HG02885 (cell line): Measurements from ENCODE around the gene TAF1L.
"Not testable (repeated sequence)": the region's sequence is repeated elsewhere in the genome, so short reads cannot be mapped to it uniquely, and the experiment has no call there.

Source experiments
- ATAC-seq: cut with Tn5 transposase; IDR thresholded peaks from one replicate; pipeline ENCODE4 v1.9.1; 2021; ENCODE audit warnings: mild to moderate bottlenecking; ENCODE audit not compliant: unreplicated experiment, poor library complexity

The TAF1L gene

GRCh38 chr9:32635362-32635761 is at the start of gene TAF1L:
Gene TAF1L (minus strand): TSS chr9:32635669. CDS start chr9:32635579, 90 bp downstream.
- ATAC-seq: no peak

- no peak for ATAC-seq
Observed at GRCh38 chr9:32681751-32682150, 46.3 kb upstream of the TAF1L start.

GRCh38 chr9:32677931-32678330 is 42.5 kb upstream of the TAF1L start:
- ATAC-seq: no peak

GRCh38 chr9:32672469-32672868 is 37.0 kb upstream of the TAF1L start:
- no peak for ATAC-seq

GRCh38 chr9:32671333-32671732 is 35.9 kb upstream of the TAF1L start:
- ATAC-seq: no peak

GRCh38 chr9:32665101-32665500 is 29.6 kb upstream of the TAF1L start:
- ATAC-seq: no peak

- no peak for ATAC-seq
Observed at GRCh38 chr9:32663741-32664140, 28.3 kb upstream of the TAF1L start.

- ATAC-seq: no peak
Observed at GRCh38 chr9:32647671-32648070, 12.2 kb upstream of the TAF1L start.

GRCh38 chr9:32644698-32645097 is 9.2 kb upstream of the TAF1L start:
- ATAC-seq: no peak

- not testable (repeated sequence) for ATAC-seq
Observed at GRCh38 chr9:32633151-32633550, 2.3 kb downstream of the TAF1L start.

- ATAC-seq: no peak
Observed at GRCh38 chr9:32631991-32632390, 3.5 kb downstream of the TAF1L start.

- ATAC-seq: no peak
Observed at GRCh38 chr9:32627394-32627954, 8.0 kb downstream of the TAF1L start.

GRCh38 chr9:32625320-32625719 is 10.1 kb downstream of the TAF1L start:
- ATAC-seq: no peak

GRCh38 chr9:32622948-32623347 is 12.5 kb downstream of the TAF1L start:
- no peak for ATAC-seq

GRCh38 chr9:32618261-32618660 is 17.2 kb downstream of the TAF1L start:
- ATAC-seq: no peak

GRCh38 chr9:32606811-32607210 is 28.7 kb downstream of the TAF1L start:
- ATAC-seq: no peak

- peak; percentile 82 for ATAC-seq
Observed at GRCh38 chr9:32603914-32604852, 31.3 kb downstream of the TAF1L start.

- ATAC-seq: not testable (repeated sequence)
Observed at GRCh38 chr9:32599021-32599420, 36.4 kb downstream of the TAF1L start.

- no peak for ATAC-seq
Observed at GRCh38 chr9:32596936-32597335, 38.5 kb downstream of the TAF1L start.

GRCh38 chr9:32596096-32596865 is 39.2 kb downstream of the TAF1L start:
- no peak for ATAC-seq

GRCh38 chr9:32590898-32591297 is 44.6 kb downstream of the TAF1L start:
- no peak for ATAC-seq
